Stimulated activated CD8-positive, alpha-beta memory T cell treated with anti-CD3 and anti-CD28 coated beads, Interleukin-15, amount 100 ng/mL, for 48 hours (primary cell): Measurements from ENCODE around the gene EXOC1L.

Experiments used
- DNase-seq, 2 donors: peaks; one replicate each; pipeline ENCODE4 v3.0.0-alpha.2; 2020; ENCODE audit warnings: low read depth in 2 of 2

Gene EXOC1L

DNA sequence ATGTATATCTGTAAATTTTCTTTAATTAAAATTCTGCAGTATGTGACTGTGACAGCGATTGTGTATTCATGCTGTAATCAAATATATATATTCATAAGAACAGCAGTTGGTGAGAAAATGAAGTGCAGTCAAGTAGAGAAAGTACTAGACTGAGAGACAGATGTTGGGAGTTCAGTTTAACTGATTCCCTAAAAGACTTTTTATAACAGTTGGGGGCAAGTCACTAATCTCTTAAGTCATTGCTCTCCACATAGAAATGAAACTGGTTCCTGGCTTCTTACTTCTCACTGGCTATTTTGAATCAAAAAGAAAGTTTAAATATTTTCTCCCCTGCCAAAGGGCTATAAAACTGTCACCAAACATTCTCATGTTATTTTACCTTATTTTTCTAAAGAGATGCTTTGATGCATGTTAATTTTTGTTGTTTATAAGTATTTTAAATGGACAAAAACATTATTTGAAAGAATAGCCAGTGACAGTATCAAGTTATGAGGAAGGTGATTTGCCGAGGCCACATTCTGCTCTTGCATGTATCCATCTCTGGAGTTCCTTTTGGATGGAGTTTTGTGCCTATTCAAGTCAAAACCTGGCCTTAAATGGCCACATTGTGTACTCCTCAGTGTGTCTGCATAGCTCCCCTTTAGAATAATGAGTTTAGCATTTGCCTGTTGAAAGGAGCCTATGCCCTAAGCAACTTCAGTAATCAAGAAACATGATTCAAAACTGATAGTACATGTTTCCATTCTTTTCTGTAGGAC lies 64.7 kb downstream of the EXOC1L start:
- no peak for DNase-seq

DNA sequence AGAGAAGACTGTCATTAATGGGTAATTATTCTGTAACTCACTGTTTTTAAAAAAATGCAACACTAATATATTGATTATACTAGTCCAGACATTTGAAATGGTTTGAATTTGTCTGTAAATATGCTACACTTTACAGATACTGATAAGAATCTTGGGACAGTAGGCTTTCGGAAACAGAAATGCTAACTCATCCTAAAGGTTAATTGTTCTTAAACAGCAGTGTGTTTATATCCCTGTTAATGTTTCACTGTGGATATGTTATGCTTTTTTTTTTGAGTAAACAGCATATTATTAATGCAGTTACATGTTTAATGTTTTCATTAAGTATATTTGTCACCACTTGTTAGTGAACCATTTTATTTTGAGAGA lies 65.2 kb downstream of the EXOC1L start:
- no peak for DNase-seq
